T-helper 2 cell treated with Interferon-gamma antibody and Interleukin-4, amounts not matched to agents 5 μg/mL and 100 μg/mL, for 36 hours (primary cell): Measurements from ENCODE around the gene PYGM.

Experiments used
- DNase-seq: peaks from one replicate; pipeline ENCODE4 v3.0.0; 2021; ENCODE audit warnings: low spot score
- H3K27ac Mint-ChIP-seq: one replicate; pipeline ENCODE4 v1.8.0; 2021; ENCODE audit warnings: mild to moderate bottlenecking, mixed read lengths
- H3K27me3 Mint-ChIP-seq: one replicate; pipeline ENCODE4 v1.8.0; 2021; ENCODE audit warnings: low read depth, mixed read lengths
- H3K36me3 Mint-ChIP-seq: one replicate; pipeline ENCODE4 v1.8.0; 2021; ENCODE audit warnings: low read depth, mixed read lengths
- H3K4me1 Mint-ChIP-seq: one replicate; pipeline ENCODE4 v1.8.0; 2021; ENCODE audit warnings: low read depth, mixed read lengths
- H3K4me3 Mint-ChIP-seq: one replicate; pipeline ENCODE4 v1.8.0; 2022; ENCODE audit warnings: mild to moderate bottlenecking, moderate library complexity, mixed read lengths
- H3K9me3 Mint-ChIP-seq: one replicate; pipeline ENCODE4 v1.8.0; 2021; ENCODE audit warnings: mixed read lengths

The PYGM gene

GRCh38 chr11:64784813-64785581 is 25.2 kb upstream of the PYGM start:
- Mint-ChIP-seq H3K9me3 (no peaks in the 10 kb centered on the region), H3K4me3 (no peak overlapping the region)

GRCh38 chr11:64778473-64779298 is 18.9 kb upstream of the PYGM start, which contains the start of gene SF1:
Gene SF1, minus strand, starts transcription at chr11:64778542. Its CDS starts 150 bp downstream, at chr11:64778392.
- Mint-ChIP-seq H3K36me3 (peaks cover 43% of the 10 kb centered on the region), H3K27ac (peak within 1 kb of the TSS; percentile 99), H3K9me3 (no peaks in the 10 kb centered on the region), H3K4me3 (peak within 1 kb of the TSS; percentile 93), H3K27me3 (peaks cover 2% of the 10 kb centered on the region), H3K4me1 (peaks cover 45% of the 10 kb centered on the region)
- DNase-seq: peak; percentile 100

More at GRCh38 chr11:64784813-64785581, 25.2 kb upstream of the PYGM start:
- H3K4me1 Mint-ChIP-seq: peaks cover 11% of the 10 kb centered on the region
- peaks cover 6% of the 10 kb centered on the region for H3K36me3 Mint-ChIP-seq
- H3K27me3 Mint-ChIP-seq: no peaks in the 10 kb centered on the region
- DNase-seq: no peak
- H3K27ac Mint-ChIP-seq: no peak overlapping the region

GRCh38 chr11:64778223-64778472 is 18.4 kb upstream of the PYGM start:
- Mint-ChIP-seq H3K4me3 (peak overlapping the region; percentile 93), H3K9me3 (no peaks in the 10 kb centered on the region), H3K36me3 (peaks cover 49% of the 10 kb centered on the region), H3K27me3 (peaks cover 2% of the 10 kb centered on the region), H3K4me1 (peaks cover 49% of the 10 kb centered on the region), H3K27ac (peak overlapping the region; percentile 99)
- no peak for DNase-seq

GRCh38 chr11:64777449-64778222 is 17.9 kb upstream of the PYGM start:
- DNase-seq: peak; percentile 82
- peaks cover 54% of the 10 kb centered on the region for H3K4me1 Mint-ChIP-seq
- H3K36me3 Mint-ChIP-seq: peaks cover 54% of the 10 kb centered on the region
- peaks cover 2% of the 10 kb centered on the region for H3K27me3 Mint-ChIP-seq
- peak overlapping the region; percentile 63 for H3K27ac Mint-ChIP-seq
- H3K9me3 Mint-ChIP-seq: no peaks in the 10 kb centered on the region
- H3K4me3 Mint-ChIP-seq: peak overlapping the region; percentile 82

GRCh38 chr11:64776875-64777274 is 17.1 kb upstream of the PYGM start:
- Mint-ChIP-seq H3K27ac (peak overlapping the region; percentile 63), H3K27me3 (peaks cover 2% of the 10 kb centered on the region), H3K36me3 (peaks cover 60% of the 10 kb centered on the region), H3K4me3 (peak overlapping the region; percentile 82), H3K9me3 (no peaks in the 10 kb centered on the region), H3K4me1 (peaks cover 62% of the 10 kb centered on the region)
- no peak for DNase-seq

GRCh38 chr11:64776425-64776824 is 16.7 kb upstream of the PYGM start:
- no peaks in the 10 kb centered on the region for H3K9me3 Mint-ChIP-seq
- peak overlapping the region; percentile 63 for H3K27ac Mint-ChIP-seq
- H3K4me3 Mint-ChIP-seq: peak overlapping the region; percentile 82
- H3K36me3 Mint-ChIP-seq: peaks cover 64% of the 10 kb centered on the region
- peaks cover 2% of the 10 kb centered on the region for H3K27me3 Mint-ChIP-seq
- DNase-seq: no peak
- peaks cover 66% of the 10 kb centered on the region for H3K4me1 Mint-ChIP-seq

GRCh38 chr11:64774144-64774543 is 14.4 kb upstream of the PYGM start:
- Mint-ChIP-seq H3K36me3 (peaks cover 80% of the 10 kb centered on the region), H3K9me3 (no peaks in the 10 kb centered on the region), H3K4me1 (peaks cover 61% of the 10 kb centered on the region), H3K27me3 (peaks cover 2% of the 10 kb centered on the region), H3K27ac (no peak overlapping the region), H3K4me3 (no peak overlapping the region)
- DNase-seq: no peak

- Mint-ChIP-seq H3K4me1 (peaks cover 71% of the 10 kb centered on the region), H3K36me3 (peaks cover 94% of the 10 kb centered on the region), H3K27me3 (no peaks in the 10 kb centered on the region), H3K4me3 (peak overlapping the region; percentile 67), H3K9me3 (no peaks in the 10 kb centered on the region), H3K27ac (peak overlapping the region; percentile 75)
- no peak for DNase-seq
These were observed 12.7 kb upstream of the PYGM start for GRCh38 chr11:64772303-64773018.

GRCh38 chr11:64771861-64772260 is 12.1 kb upstream of the PYGM start:
- Mint-ChIP-seq H3K4me1 (peaks cover 71% of the 10 kb centered on the region), H3K27me3 (no peaks in the 10 kb centered on the region), H3K9me3 (no peaks in the 10 kb centered on the region), H3K4me3 (peak overlapping the region; percentile 67), H3K36me3 (peaks cover 94% of the 10 kb centered on the region), H3K27ac (peak overlapping the region; percentile 75)
- no peak for DNase-seq

- Mint-ChIP-seq H3K9me3 (no peaks in the 10 kb centered on the region), H3K4me3 (no peak overlapping the region), H3K27ac (peak overlapping the region; percentile 38), H3K27me3 (no peaks in the 10 kb centered on the region), H3K36me3 (peaks cover 91% of the 10 kb centered on the region), H3K4me1 (peaks cover 62% of the 10 kb centered on the region)
- no peak for DNase-seq
These were observed 10.3 kb upstream of the PYGM start for GRCh38 chr11:64770120-64770519.

GRCh38 chr11:64769283-64769682 is 9.5 kb upstream of the PYGM start:
- H3K36me3 Mint-ChIP-seq: peaks cover 91% of the 10 kb centered on the region

GRCh38 chr11:64768300-64768694 is 8.5 kb upstream of the PYGM start:
- no peak for DNase-seq
- no peaks in the 10 kb centered on the region for H3K27me3 Mint-ChIP-seq
- H3K4me1 Mint-ChIP-seq: peaks cover 66% of the 10 kb centered on the region
- no peak overlapping the region for H3K4me3 Mint-ChIP-seq
- H3K9me3 Mint-ChIP-seq: no peaks in the 10 kb centered on the region
- peak overlapping the region; percentile 10 for H3K27ac Mint-ChIP-seq
- H3K36me3 Mint-ChIP-seq: peaks cover 92% of the 10 kb centered on the region

More at GRCh38 chr11:64769283-64769682, 9.5 kb upstream of the PYGM start:
- no peak for DNase-seq
- Mint-ChIP-seq H3K4me3 (no peak overlapping the region), H3K4me1 (peaks cover 63% of the 10 kb centered on the region), H3K27ac (peak overlapping the region; percentile 4), H3K27me3 (no peaks in the 10 kb centered on the region), H3K9me3 (no peaks in the 10 kb centered on the region)
